Hippocampal formation (tissue), 2 donors: ENCODE data around the gene MAP3K2.
"Not testable (repeated sequence)": the region's sequence is repeated elsewhere in the genome, so short reads cannot be mapped to it uniquely, and the experiment has no call there.

Experiments
- DNase-seq, 2 donors: peaks; one replicate each; lab custom pipeline; 2025; lab: John Stamatoyannopoulos, UW

Gene MAP3K2

DNA sequence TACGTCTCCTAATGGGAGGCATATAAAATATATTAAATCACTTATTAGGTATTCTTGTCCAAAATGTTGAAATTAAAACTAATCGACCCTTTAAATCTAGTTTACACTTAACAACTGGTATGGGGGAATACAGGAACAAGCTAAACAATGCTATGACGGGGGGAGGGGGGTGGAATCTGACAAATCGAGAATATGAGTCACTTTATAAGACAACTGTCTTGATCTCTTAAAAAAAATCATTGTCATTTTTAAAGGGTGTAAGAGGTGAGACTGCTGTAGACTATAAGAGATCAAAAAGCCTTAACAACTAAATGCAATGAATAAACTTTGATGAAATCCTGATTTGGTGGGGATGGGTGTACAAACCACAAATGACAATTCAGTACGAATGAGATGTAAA lies 6.0 kb downstream of the MAP3K2 start:
- no peak for DNase-seq

DNA sequence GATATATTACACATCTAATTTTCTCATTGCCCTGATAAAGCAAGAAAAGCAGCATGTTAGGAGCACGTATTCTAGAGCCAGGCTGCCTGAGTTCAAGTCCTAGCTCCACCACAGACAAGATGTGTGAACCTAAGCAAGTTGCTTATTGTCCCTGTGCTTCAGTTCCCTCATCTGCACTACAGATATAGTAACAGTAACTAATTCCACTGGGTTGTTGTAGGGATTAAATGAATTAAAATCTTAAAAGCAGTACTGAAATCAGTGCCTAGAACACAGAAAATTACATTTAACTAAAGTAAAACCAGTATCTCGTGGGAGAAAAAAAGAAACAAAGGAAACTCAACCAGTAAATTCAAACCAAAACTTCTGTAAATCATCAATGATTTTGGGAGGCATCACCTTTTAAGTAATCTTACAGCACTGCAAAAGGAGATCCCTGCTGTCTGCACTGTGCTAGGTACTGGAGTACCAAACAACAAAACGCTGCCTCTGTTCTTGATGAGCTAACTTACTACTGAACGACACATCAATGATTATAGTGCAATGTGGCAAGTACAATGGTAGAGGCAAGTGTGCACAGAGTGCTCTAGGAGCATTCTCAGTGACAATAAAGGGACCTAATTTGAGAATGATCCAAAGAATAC lies 7.9 kb downstream of the MAP3K2 start:
- no peak for DNase-seq

DNA sequence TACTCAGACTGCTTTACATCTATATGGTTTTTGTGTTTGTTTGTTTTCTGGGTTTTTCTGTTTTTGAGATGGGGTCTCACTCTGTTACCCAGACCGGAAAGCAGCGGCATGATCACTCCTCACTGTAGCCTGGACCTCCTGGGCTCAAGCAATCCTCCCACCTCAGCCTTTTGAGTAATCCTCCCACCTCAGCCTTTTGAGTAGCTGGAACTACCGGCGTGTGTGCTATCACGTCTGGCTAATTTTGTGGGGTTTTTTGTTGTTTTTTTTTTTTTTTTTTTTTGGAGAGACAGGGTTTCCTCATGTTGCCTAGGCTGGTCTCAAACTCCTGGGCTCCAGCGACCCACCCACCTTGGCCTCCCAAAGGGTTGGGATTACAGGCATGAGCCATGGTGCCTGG lies 9.1 kb downstream of the MAP3K2 start:
- DNase-seq: no peak

DNA sequence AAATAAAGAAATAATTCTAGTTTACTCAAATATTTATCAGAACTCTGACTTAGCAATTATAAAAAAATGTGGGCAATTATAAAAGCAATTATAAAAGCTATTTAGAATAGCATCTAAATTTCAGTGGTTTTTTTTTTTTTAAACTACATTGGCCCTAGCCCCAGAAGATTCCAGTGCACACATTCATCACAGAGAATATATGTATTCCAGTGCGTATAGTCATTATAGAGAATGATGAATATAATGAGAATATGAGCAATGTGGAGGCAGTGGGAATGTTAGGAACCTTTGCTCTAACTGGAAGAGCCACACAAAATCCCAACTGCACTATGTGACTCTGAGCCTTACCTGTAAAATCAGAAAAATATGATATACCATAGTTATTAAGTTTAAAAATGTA lies 10.5 kb downstream of the MAP3K2 start:
- no peak for DNase-seq

DNA sequence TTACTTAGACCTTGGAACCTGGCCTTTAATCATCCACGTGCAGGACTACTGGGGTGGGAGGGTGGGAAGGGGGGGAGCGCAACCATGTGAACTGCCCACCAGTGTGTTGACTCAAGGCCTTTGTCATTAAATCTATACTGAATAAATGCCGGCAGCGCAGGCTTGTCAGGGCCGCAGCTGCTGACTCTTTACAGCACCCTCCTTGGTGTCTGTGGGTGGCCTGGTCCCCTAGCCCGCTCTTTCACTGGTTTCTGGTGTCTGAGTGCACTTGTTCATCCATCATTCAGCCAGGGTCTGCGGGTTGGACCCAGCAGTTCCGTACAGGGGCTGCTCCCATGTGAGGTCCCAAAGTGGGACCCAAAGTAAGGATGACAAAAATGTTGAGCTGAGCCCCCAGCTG lies 11.5 kb downstream of the MAP3K2 start:
- no peak for DNase-seq

DNA sequence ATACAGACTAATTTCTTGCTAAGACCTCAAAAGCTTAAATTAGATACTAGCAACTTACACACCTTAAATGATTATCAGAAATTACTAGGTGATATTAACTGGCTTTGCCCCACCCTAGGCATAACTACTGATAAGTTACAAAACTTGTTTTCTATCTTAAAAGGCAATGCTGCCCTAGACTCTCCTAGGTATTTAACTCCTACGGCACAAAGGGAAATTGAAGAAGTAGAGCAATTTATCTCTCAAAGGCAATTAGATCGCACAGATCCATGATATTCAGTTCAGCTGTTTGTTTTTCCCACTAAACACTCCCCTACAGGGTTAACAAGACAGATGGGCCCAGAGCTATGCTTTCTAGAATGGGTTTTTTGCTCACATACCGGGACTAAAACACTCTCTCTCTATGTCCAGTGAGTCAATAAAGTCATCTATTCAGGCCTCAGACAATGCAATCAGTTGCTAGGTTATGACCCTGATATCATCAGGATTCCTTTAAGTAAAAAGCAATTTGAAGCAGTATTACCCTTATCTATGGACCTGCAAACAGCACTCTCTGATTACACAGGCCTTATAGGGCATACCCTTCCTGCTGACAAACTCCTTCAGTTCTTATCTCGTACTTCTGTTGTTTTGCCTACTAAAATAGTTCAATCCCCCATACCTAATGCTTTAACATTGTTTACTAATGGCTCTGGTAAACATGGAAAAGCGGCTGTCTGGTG lies 14.3 kb downstream of the MAP3K2 start:
- DNase-seq: no peak

DNA sequence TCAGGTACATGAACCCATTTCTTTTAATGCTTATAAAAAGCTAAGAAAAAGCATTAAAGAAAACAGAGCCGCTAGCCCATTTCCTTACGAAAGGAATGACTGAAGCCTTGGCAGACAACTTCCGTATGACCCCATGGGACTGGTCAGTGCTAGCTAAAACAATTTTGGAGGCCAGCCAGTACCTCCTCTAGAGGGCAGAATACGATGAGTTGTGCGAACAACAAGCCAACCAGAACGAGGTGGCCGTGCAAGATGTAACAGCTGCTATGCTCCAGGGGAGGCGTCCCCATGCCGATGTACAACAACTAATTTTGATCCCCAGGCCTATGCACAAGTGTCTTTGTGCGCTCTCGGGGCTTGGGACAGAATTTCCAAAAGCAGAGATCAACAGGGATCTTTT lies 16.7 kb downstream of the MAP3K2 start:
- no peak for DNase-seq

DNA sequence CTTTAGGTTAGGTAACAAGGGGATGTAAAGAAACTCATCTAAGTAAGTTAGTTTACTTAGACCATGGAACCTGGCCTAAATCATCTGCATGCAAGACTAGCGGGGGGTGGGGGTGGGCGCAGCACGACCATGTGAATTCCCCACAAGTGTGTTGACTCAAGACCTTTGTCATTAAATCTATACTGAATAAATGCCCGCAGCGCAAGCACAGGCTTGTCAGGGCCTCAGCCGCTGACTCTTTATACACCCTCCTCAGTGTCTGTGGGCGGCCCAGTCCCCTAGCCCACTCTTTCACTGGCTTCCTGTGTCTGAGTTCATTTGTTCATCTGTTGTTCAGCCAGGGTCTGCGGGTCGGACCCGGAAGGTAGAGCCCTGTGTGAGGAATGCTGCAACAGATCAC lies 17.8 kb downstream of the MAP3K2 start:
- no peak for DNase-seq

DNA sequence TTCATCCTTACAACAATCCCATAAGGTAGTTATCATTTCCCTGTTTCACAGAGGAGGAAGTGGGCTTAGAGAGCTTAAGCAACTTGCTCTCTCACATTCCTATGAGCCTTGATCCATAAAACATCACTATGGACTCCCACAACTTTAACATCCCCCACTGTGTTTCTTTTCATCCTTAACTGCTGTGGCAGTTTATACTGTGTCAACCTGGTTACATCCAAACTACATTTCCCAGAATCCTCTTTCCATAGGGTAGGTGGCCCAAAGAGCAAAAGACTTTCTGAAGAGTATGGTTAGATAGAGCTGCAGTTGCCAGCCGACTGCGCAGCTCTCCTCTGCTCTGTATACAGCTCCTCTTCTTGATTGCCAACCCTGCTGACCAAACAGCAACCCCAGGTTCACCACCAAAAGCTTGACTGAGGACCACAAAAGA lies 22.5 kb downstream of the MAP3K2 start:
- no peak for DNase-seq

DNA sequence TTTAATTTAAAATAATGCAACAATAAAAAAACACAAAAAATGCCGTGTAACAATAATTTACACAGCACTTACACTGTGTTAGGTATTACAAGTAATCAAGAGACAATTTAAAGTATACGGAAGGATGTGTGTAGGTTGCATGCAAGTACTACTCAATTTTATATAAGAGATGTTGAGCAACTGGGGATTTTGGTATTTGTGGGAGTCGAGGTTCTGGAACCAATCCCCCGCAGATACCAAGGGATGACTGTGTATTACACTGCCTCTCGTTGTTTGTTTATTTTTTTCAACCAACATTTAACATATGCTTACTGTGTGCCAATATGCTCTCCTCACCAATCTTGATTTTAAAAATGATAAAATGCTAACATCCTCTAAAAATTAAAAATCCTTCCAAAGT lies 24.8 kb downstream of the MAP3K2 start:
- DNase-seq: no peak

DNA sequence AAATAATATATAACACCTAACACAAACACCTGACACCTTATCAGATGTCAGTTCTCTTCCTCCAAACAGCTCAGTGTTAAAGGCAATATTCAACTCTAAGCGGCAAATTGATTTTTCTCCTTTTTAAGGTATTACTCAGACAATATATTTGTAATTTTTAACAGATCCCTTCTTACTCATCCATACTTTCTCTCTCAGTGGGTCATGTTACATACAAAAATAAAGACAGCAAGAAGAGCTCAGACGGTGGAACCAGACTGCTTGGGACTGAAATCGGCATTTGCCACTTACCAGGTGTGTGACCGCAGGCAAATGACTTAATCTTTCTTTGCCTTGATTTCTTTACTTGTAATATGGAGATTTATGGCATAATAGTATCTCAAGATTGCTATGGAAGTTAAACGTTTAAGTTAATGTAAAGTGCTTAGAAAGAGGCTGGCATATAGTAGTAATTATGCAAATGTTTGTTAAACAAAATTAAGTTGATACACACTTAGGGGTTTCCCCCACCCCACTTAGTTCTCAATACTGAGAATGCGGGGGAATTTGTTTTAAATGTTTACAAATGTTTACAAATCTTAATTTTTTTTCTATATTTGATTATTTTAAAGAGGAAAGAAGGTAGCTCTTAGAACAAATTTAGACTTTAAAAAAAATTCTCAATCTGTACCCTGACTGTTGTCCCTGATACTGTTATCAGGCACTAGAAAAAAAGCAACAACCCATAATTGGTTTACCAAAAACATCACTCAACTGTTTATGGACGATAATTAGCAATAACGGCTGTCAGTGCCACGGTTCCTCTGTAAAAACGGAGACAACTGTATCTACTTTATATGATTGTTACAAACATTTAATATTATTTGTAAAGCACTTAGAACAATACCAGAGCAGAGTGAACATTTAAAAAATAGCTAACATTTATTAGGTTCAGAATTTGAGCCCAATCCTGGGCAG lies 25.6 kb downstream of the MAP3K2 start:
- no peak for DNase-seq

DNA sequence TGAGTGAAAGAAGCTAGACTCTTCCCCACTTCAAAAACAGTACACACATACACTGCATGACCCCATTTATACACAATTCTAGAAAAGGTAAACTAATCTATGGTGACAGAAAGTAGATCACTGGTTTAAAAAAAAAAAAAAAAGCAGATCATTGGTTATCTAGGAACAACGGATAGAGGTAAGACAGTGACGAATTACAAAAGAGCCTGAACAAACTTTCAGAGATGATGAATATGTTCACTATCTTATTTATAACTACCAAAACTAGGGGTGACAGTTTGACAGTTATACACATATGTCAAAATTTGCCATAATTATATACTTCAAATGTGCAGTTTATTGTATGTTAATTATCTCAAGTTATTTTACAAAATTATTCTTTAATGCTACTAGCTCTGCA lies 27.5 kb downstream of the MAP3K2 start:
- no peak for DNase-seq

DNA sequence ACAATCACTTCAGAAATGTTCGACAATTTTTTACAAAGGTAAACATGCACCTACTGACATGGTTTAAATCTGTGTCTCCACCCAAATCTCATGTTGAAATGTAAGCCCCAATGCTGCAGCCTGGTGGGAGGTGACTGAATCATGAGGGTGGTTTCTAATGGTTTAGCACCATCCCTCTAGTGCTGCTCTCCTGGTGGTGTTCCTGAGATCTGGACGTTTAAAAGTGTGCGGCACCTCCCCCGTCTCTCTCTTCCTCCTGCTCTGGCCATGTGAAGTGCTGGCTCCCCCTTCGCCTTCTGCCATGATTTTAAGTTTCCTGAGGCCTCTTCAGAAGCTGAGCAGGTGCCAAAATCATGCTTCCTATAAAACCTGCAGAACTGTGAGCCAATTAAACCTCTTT lies 28.3 kb downstream of the MAP3K2 start:
- no peak for DNase-seq

DNA sequence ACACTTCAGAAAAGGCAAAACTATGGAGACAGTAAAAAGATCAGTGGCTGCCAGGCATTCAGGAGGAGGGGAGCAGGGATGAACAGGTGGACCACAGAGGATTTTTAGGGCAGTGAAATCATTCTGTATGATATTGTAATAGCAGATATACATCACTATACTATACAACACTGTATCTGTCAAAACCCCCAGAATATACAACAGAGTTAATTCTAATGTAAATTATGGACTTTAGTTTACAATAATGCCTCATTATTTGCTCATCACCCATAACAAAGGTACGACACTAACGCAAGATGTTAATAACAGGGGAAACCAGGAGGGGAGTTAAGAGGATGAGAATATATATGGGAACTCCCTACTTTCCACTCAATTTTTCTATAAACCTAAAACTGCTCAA lies 28.8 kb downstream of the MAP3K2 start:
- DNase-seq: no peak

DNA sequence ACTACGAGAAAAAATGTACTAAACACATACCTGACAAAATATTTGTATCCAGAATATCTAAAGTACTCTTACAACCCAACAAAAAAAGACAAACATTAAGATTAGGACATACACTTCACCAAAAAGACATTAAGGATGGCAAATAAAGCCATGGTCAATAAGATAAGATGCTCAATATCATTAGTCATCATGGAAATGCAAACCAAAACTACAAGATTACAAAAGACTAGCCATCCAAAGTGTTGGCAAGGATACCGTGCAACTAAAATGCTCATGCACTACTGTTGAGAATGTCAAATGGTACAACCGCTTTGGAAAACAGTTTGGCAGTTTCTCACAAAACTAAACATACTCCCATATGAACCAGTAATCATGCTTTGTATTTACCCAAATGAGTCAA lies 29.7 kb downstream of the MAP3K2 start:
- no peak for DNase-seq

DNA sequence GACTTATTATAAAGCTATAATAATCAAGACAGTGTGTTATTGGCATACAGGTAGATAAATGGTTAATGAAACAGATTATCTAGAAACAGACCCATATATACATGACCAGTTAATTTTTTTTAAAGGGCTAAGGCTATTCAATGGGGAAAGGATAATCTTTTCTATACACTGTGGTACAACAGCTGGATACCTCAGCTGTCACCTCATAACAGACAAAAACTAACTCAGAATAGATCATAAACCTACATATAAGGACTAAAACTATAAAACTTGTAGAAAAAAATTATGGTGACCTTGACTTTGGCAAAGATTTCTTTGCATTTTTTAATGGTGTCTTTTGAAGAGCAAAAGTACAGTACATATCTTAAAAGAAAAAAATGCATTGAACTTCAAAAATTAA lies 30.2 kb downstream of the MAP3K2 start:
- no peak for DNase-seq

DNA sequence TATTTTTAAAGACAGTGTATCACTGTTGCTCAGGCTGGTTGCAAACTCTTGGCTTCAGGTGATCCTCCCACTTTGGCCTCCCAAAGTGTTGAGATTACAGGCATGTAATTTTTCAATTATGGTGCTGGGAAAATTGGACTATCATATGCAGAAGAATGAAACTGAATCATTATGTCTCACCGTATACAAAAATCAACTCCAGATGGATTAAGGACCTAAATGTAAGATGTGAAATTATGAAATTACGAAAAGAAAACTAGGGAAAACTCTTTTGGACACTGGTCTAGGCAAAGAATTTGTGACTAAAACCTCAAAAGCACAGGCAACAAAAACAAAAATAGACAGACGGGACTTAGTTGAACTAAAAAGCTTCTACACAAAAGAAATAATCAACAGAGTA lies 31.2 kb downstream of the MAP3K2 start:
- no peak for DNase-seq

DNA sequence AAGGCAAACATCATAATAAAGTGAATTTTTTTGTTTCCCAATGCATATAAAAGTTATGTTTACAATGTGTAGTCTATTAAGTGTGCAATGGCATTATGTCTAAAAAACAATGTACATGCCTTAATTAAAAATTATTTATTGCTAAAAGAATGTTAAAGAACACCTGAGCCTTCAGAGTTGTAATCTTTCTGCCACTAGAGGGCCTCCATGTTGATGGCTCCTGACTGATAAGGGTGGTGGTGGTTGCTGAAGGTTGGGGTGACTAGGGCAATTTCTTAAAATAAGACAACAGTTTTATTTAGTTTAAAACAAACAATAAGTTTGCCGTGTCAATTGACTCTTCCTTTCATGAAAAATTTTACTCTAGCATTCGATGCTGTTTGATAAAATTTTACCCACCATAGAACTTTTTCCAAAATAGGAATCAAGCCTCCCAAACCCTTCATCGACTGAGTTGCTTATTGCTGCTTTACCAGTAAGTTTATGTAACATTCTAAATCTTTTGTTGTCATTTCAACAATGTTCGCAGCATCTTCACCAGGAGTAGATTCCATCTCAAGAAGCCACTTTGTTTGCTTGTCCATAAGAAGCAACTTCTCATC lies 32.3 kb downstream of the MAP3K2 start:
- no peak for DNase-seq

DNA sequence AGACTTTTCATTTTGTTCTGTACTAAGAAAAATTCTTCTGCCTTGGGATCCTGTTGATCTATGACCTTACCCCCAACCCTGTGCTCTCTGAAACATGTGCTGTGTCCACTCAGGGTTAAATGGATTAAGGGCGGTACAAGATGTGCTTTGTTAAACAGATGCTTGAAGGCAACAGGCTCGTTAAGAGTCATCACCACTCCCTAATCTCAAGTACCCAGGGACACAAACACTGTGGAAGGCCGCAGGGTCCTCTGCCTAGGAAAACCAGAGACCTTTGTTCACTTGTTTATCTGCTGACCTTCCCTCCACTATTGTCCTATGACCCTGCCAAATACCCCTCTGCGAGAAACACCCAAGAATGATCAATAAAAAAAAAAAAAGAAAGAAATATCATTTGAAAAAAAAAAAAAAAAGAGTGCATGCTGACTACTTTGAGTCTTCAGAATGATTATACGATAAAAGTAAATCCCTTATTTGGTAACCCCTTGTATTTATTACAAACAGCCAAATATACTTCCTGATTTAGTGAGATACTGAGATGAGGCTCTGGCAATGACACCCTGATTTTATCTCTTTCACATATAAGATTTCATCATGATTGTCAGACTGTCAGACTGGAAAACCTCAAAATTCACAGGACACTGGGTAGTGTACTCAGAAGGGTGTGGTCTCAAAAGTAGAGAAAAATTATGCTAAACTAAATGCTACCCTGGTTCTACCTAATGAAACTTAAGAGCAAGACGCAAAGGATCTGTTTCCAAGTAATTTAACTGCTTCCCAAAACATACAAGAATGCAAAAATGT lies 33.7 kb downstream of the MAP3K2 start:
- not testable (repeated sequence) for DNase-seq

DNA sequence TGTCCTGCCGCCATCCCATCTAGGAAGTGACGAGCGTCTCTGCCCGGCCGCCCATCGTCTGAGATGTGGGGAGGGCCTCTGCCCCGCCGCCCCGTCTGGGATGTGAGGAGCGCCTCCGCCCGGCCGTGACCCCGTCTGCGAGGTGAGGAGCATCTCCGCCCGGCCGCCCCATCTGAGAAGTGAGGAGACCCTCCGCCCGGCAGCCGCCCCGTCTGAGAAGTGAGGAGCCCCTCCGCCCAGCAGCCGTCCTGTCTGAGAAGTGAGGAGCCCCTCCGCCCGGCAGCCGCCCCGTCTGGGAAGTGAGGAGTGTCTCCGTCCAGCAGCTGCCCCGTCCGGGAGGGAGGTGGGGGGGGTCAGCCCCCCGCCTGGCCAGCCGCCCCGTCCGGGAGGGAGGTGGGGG lies 34.6 kb downstream of the MAP3K2 start:
- not testable (repeated sequence) for DNase-seq

DNA sequence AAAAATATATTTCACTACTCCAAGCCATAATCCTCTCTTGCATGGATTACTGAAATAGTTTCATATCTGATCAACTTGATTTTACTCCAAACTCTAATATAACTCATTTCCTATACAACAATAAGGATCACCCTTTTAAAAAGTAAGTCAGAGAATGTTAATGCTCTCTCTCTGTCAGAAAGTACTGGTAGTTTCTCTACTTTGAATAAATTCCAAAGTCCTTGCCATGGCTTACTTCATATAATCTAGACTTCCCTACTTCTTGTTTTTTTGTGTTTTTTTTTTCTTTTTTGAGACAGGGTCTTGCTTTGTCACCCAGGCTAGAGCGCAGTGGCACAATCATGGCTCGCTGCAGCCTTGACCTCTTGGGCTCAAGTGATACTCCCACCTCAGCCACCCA lies 36.2 kb downstream of the MAP3K2 start:
- no peak for DNase-seq
